Non-pigmented ciliary epithelial cell (primary cell): Measurements from ENCODE around the gene TNRC6C.
"Not testable (repeated sequence)": the region's sequence is repeated elsewhere in the genome, so short reads cannot be mapped to it uniquely, and the experiment has no call there.

ENCODE experiments used
- DNase-seq: peaks from one replicate; pipeline ENCODE4 v3.0.0-alpha.2; 2010; ENCODE audit warnings: low read depth

The TNRC6C gene

DNA sequence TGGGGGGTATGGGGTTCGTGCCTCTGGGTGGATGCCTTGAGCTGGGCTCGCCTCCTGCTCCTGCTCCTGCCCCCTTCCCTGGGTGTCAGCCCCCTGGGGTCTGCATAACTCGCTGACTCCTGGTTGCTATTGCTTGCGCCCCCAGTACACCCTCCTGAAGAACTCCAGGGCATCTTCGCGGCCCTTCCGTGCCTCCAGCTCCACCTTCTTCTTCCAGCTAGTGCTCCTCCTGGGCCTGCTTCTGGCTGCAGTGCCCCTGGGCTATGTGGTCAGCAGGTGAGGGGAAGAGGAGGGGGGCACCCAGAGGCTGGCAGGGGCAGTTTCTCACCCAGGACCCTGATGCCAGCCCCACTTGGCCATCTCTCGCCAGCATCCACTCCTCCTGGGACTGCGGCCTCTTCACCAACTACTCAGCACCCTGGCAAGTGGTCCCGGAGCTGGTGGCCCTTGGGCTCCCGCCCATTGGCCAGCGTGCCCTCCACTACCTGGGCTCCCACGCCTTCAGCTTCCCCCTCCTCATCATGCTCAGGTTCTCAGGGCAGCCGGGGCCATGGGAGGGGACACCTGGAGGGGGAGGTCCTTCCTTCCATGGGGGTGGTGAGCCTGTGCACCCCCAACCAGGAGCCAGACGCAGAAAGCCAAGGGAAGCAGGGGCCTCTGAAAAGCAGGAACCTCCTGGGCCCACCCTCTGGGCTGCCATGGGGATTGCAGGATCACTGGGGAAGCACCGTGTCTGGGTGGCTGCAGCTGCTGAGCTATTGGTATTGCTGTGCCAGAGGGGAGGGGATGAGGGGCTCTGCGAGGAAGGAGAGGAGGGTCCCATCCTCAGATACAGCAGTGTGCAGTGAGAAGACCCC lies 179.9 kb downstream of the TNRC6C start:
- DNase-seq: no peak

DNA sequence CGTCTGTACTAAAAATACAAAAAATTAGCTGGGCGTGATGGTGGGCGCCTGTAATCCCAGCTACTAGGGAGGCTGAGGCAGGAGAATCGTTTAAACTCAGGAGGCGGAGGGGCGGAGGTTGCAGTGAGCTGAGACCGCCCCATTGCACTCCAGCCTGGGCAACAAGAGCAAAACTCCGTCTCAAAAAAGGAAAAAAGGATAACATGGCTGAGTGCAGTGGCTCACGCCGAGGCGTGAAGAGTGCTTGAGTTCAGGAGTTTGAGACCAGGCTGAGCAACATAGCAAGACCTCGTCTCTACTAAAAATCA lies 181.3 kb downstream of the TNRC6C start:
- not testable (repeated sequence) for DNase-seq

DNA sequence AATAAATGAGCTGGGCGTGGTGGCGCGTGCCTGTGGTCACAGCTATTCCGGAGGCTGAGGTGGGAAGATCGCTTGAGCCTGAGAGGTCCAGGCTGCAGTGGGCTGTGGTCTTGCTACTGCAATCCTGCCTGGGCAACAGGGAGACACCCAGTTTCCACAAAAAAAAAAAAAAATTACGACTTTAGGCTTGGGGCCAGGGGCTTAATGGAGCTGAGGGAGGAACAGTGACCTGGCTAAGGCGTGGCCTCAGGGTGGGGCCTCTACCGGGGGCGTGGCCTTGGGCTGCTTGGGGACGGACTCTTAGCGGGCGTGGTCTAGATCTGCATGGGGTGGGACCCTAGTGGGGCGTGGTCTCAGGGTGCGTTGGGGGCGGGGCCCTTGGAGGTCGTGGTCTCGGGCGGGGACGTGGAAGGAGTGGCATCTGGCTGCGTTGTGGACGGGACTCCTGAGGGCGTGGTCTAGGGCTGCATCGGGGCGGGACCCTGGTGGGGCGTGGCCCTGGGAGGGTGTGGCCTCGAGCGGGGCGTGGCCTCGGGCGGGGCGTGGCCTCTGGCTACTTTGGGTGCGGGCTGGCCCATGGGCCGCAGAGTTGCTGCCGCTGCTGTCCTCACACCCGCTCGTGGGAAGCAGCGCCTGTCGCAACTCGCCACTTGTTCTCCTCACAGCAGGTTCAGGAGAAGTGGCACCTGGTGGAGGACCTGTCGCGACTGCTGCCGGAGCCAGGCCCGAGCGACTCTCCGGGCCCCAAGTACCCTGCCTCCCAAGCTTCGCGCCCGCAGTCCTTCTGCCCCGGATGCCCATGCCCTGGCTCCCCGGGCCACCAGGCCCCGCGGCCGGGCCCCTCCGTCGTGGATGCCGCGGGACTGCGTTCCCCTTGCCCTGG lies 181.9 kb downstream of the TNRC6C start:
- DNase-seq: no peak

DNA sequence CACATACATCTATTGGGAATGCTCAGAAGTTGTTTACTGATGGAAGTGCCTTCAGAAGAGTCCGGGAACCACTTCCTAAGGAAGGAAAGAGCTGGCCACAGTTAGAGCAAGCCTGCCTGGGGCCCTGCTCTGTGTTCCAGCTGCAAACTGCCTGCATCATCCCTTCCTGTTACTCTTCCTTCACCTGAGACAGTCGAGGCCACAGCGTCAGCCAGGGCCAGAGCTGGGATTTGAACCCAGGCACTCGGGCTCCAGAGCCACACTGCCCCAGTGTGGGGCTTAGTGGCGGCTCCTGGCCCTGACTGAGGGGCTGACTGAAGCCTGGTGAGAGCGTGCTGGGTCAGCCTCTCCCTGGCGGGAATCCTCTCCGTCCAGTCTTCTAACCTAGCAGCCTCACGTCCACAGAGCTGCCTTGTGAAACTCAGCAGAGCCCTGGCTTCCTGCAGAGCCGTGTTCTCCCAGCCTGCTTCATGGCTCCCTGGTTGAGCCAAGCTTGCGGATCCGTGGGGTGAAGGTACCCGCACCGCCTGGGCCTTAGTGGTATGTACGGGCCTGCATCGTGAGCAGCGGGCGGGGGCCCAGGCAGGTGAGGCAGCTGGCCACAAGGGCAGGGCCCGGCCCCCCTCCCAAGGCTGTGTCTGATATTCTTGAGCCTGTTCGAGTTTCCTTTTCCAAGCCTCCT lies 183.1 kb downstream of the TNRC6C start:
- no peak for DNase-seq

DNA sequence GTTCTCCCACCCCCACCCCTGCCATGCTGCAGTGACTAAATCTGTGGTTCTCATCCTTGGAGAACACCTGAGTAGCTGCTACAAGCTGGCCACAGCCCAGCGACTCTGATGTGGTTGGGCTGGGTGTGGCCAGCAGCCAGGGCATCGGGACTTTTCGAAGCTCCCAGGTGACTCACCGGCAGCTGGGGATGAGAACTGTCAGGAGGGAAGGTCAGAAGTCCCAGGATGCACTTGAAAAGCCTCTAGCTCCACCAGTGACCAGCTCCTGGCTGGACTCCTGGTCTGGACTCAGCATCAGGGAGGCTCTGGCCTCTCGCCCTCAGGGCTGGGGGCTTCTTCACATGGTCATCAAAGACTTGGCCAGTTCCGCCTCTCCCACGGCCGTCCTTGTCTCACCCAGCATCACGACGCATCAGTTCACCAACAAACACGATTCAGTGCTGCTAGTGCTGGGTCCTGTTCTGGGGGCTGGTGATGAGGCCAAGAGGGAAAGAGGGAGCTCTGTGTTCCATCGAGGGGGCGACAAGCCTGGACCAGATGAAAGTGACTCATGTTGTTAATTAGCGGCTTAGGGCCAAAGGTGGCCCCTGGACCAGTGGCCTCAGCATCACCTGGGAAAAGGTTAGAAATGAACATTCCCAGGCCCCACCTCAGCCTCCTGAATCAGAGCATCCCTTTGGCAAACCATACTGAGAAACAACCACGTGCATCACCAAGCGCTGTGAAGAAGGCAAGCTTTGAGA lies 183.8 kb downstream of the TNRC6C start:
- DNase-seq: no peak

DNA sequence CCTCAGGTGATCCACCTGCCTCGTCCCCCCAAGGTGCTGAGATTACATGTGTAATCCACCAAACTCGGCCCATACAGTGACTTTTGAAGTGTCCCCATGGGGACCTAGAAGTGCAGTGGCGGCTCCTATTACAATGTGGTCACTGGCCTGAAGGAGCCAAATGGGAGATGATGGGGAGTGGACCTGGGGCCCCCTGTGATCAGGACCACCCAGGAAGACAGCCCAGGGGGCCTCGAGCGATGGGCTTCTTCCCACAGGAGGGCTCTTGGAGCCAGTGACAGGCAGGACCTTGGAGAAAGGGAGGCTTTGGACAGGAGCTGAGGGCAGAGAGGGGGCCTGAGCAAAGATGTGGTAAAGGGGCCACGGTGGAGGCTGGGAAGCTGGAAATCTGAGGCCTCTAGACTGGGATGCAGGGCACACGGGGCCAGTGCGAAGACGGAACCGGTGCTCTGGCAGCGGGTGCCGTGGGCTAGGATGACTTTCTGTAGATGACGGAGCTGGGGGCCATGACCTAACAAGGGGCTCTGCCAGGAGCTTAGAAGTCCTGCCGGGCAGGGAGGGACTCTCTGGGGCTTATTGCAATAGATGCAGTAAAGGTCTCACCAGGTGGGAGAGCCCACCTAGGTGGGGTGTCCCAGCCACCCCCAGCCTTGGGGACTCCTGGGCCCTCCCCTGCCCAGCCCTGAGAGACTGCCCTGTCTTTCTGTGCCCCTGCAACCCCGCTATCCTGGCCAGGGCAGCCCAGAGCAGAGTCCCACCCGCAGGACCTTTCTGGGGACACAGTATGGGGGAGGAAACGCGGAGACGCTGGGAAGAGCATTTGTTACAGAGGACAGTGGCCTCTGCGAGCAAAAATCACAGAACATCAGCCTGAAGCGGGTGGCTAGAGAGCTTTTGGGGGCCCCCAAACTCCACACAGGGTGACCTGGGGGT lies 185.0 kb downstream of the TNRC6C start:
- DNase-seq: no peak

DNA sequence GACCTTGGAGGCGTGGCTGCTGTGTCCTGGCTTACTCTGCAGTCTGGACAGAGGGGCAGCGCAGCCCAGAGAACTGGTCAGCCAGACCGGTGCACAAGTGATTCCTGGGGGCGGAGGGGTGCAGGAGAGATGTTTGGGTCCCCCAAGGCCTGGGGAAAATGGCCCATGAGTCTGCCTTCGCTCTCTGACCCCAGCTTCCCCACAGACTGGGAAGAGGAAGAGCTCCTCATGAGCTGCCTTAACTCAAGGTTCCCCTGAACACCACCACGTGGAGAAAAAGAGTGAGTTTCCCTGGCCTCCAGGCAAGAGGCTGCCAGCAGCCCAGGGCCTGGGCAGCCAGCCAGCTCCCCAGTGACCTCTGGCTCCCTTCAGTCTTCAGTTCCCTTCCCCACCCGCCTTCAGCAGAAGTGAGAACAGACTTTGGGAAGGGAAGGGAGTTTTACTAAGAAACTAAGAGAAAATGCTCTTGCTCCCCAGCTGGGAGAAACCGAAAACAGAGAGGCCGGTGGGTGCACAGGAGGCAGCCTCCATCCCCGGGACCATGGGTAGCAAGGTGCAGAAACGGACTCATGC lies 185.7 kb downstream of the TNRC6C start:
- no peak for DNase-seq

DNA sequence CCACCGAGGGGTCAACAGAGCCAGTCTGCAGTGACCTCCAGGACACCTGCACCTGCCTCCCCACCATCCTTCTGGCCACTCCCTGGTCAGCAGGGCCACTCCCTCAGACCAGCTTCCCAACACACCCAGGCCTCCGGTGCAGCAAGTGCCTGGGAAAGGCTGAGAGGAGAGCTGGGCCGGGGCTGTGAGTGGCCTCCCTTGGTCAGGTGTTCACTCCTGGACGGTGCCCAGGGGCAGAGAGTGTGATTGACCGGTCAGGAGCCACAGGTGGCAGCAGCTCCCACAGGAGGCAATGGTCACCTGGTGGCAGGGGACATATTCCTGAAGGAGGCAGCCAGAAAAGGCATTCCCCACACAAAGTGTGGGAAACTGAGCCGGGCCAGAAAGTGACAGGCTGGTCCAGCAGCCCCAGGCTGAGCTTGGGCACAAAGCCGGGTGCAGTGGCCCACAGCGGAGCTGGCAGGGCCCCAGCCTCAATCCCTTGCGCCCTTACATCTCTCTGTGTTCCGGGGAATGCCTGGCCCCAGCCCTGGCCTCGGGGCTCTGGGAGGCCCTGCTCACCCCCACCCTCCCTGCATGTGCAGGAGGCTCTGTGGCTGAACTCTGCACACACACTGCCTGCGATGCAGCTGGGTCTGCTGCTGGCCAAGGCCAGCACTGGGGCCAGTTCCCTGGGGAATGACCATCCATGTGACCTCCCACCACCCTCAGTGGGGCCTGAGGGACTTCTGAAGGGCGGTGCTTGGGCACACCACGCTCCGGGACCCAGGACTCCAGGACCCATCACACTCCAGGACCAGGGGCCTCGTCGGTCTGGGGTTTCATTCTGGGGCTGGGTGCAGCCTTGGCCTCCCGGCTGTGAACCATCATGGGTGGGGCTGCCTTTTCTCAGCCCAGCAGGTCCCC lies 186.5 kb downstream of the TNRC6C start:
- no peak for DNase-seq

DNA sequence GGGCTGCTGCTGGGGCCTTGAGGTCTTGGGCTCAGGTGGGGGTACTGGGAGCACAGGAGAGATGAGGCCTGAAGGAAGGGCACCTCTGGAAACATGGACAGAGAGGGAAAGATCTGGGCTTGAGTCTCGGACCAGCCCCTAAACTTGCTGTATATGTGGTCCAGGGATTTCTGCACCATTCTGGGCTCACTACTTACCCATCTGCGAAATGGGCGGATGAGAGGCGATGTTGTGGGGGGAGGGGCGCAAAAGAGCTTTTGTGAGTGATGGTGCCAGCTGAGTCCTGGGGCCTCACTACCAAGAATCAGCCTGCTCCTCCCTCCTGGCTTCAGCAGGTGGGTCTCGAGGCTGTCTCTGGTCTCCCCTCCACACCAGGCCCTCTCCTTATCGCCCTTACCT lies 188.0 kb downstream of the TNRC6C start:
- no peak for DNase-seq

DNA sequence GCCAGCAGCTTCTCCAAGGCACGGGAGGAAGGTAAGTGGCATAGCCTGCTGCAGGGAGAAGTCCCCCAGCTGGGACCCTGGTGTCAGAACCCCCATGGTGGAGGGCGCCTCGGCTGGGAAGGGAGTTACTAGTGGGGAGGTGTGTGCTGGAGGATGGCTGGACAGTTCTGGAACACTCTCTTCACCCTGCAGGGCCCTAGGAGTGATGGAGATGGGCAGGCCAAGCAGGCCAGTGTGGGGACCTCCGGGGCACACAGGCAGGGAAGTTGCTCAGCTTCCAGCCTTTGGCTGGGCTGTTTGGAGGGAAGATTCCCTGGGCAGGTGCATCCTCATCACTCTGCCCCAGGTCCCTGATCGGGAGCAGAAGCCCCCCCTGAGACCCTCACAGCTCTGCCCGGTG lies 188.4 kb downstream of the TNRC6C start:
- DNase-seq: no peak

DNA sequence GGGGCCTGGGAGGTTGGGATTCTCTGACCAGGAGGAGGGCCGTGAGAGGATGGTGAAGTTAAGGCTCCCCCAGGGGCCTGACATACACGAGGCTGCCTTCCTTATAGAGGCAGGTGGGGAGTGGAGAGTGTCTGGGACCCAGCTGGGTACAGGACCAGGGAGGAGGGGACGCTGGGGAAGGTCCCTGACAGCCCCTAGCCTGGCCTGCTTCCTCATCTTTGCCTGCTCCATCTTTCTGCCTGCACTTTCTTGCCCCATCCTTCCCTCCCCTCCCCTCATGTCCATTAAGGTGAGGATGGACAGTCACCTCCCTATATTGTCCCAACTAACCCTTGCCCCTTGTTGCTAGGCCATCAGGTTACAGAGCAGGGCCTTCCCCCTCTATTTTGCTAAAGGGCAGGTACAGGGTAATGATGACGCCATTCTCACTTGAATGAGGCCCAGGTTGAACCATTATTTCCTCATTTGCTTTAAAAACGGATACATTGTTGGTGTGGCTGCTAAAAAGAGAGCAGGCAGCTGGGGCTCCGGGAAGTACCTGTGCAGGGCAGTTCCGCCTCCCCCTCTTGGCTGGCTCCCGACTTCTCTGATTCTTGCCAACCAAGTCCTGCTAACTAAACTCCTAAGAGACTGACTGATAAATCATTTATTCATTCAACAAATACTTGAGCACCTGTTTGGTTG lies 189.0 kb downstream of the TNRC6C start:
- DNase-seq: no peak

DNA sequence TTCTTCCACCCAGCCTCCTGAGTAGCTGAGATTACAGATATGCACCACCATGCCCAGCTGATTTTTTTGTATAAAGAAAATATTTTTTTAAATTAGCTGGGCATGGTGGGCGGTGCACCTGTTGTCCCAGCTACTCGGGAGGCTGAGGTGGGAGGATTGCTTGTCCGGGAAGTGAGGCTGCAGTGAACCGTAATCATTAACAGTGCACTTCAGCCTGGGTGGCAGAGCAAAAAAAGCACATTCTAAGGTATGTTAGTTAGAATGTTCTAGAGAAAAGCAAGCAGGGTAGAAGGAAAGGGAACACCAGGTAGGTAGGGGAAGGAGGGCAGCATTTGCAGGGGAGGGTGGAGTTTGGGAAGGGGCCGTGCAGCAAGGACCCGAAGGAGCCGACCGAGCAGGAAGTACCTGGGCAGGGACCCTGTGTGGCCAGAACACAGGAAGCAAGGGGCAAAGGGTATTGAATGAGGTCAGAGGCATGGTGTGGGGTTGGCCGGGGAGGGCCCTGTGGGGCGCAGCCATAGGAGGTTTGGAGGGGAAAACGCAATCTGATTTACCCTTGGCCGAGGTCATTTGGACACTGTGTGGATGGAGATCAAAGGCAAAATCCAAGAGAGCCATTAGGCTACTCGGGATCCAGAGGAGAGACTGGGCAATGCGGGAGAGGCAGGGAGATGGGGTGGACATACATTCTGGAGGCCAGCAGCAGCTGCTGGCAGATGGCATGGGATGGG lies 189.9 kb downstream of the TNRC6C start:
- no peak for DNase-seq

DNA sequence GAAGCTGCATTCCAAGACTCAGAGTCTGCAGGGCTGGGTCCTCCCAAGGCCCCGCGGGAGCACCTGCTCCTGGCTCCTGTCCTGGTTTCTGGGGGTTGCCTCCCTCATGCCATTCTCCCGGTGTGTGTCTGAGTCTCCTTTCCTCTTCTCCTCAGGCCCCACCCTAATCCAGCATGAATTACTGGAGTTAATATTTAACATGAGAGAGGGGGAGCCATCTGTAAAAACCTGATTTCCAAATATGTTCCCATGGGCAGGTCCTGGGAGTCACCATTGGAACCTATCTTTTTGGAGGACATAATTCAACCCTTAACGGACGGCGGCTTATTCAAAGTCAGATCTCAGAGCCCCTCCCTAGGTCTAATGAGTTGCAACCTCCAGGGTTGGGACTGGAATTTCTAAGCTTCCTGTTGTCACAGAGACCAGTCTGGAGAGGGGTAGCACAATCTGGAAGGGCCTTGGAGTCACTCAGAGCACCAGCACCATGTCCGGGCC lies 193.1 kb downstream of the TNRC6C start:
- no peak for DNase-seq

DNA sequence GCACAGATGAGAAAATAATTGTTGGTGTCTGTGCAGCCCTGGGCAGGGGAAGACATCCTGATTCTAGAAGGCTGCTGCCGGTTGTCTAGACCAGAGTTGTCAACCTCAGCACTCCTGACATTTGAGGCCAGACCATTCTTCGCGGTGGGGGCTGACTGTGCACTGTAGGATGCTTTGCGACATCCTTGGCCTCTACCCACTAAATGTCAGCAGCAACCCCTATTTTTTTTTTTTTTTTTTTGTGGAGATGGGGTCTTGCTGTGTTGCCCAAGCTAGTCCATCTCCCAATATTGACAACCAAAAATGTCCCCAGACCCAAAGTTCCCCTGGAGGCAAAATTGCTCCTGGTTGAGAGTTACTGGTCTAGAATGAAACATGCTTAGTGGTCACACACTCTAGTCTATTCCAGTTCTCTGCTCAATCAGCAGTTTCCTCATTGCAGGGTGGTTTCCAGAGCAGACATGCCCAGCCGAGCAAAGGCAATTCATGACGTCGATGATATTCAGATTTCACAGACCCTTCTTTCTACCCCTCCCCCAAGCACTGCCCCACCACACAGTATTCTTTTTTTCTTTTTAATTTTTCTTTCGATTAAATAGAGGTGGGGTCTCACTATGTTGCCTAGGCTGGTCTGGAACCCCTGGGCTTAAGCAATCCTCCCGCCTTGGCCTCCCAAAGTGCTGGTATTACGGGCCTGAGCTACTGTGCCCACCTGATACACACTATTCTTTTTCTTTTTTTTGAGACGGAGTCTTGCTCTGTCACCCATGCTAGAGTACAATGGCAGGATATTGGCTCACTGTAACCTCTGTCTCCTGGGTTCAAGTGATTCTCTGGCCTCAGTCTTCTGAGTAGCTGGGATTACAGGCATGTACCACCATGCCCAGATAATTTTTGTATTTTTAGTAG lies 196.7 kb downstream of the TNRC6C start:
- DNase-seq: no peak
